ENCODE measurements around the gene ADAM8.
A peak's percentile ranks its signal among the peaks of the same experiment; 100 is the strongest.
"Not testable (repeated sequence)": the region's sequence is repeated elsewhere in the genome, so short reads cannot be mapped to it uniquely, and the experiment has no call there.

ADAM8 gene

DNA sequence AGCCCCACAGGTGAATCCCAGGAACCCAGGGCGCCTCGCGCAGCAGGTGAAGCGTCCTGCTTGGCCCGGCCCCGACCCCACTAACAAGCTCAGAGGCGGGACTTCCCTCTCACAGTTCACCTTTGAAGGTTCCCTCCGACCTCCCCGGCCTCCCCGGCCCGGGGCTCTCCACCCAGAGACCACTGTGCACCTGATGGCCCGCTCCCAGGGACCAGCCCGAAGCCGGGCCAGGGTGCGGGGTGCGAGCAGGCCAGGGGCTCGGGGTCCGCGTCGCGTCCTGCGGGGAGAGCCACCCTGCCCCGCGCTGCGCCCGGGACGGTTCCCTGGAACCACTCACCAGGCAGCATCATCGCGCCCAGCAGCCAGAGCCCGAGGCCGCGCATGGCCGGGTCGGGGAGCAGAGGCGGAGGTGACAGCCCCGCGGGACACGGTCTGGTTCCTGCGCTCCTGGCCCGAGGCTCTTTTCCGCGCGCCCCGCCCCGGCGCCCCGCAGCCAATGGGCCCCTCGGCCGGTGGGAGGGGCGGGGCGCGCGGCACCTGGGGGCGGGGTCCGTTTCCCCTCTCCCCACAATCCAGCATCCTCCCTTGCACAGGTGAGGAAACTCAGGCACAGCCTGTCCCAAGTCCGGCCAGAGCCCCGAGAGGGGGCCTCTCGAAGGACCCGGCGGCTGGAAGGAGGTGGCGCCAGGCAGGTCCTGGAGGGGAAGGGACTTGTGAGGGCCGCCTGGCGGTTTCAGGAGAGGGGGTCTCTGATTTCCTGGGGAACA, at the start of gene ADAM8:
Gene ADAM8 (minus strand): TSS at position 434 of the 767 bp plus-strand sequence. CDS start 51 bp downstream, at position 383.
- DNase-seq (ENCODE audit: low spot score) (no peak), FAIRE-seq (no peak)

DNA sequence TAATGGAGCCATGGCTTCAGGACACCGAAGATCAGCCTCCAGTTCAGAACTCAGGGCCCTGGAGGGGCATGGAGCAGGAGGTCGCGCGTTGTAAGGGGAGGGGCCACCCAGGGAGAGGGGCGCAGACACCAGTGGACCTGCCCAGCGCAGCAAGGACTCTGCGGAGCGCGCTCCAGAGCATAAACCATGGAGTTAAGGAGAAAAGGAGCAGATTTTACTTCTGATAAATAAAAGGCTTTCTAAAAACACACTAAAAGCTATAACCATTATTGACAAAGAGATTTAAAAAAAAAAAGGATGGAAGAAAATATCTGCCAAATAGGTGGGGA, 49.5 kb upstream of the ADAM8 start:
- no peak for DNase-seq (ENCODE audit: low spot score)
- no peak for FAIRE-seq

DNA sequence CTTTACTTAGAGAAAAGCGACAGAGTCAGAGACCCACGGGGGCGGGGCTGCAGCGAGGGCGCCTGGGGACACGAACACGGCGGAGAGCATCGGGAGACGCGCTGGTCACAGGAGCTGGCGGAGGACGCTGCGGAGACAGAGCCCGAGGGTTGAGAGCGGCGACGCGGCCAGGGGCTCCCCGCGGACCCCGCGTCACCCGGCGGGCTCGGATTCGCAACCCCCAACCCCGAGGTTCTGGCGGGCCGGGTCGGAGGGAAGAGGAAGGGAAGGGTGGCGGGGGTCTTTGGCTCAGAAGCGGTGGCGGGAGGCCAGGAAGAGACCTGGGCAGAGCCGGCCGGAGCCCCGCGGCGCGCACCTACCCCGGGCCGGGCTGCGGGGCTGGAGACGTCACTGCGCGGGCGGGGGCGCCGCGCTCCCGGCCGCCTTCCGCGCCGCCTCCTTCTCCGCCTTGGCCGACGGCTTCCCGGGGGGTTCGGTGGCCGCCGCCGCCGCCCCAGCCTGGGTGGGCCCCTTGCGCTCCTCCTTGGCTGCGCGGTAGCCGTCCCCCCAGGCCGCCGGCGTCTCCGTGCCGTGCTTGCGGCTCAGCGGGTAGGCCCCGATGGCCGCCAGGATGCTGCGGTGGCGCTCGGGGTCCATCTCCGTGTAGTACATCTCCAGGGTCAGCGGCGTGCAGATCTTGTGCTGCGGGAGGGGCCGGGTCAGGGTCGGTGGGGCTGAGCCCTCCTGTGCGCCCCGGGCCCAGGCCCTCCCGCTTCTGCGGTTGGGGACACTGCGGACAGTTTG, 49.0 kb upstream of the ADAM8 start:
- DNase-seq (ENCODE audit: low spot score): no peak
- FAIRE-seq: no peak

DNA sequence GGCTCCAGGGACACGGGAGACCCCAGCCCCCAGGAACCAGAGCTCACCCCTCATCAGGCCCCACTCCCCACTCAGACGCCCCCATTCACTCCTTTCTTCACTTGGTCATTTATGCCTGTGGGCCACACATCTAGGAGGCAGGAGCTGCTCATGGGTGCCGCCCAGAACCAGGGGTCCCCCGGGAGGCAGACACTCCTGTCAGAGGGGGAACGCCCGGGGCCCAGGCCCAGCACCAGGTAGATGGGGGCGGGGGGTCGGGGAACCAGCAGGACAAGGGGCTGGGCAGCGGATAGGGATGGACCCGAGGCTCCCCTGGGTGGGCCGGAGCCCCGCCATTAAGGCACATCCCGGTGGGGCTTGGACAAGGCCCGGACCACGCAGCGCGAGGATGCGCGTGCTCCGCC, 48.2 kb upstream of the ADAM8 start:
- DNase-seq (ENCODE audit: low spot score) (no peak), FAIRE-seq (no peak)

DNA sequence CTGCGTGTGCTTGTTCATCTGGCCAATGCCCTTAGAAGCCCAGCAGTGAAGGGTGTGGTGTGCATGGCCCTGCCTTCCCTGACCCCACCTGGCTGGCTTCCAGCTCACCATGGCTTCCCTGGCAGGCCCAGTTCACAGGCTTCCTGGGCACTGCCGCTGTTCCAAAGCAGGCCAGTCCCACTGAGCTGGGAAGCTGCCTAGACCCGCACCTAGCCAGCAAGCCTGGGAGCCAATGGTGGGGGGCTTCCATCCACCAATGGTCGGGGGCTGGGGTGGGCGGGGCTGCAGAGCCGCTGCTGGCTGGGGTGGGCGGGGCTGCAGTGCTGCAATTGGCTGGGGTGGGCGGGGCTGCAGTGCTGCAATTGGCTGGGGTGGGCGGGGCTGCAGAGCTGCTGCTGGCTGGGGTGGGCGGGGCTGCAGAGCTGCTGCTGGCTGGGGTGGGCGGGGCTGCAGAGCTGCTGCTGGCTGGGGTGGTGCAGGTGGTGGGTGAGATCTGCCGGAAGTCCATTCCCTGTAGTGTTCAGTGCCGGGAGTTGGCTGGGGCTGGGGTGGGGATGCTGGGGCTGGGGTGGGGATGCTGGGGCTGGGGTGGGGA, 47.6 kb upstream of the ADAM8 start:
- DNase-seq (ENCODE audit: low spot score) (no peak), FAIRE-seq (no peak)

DNA sequence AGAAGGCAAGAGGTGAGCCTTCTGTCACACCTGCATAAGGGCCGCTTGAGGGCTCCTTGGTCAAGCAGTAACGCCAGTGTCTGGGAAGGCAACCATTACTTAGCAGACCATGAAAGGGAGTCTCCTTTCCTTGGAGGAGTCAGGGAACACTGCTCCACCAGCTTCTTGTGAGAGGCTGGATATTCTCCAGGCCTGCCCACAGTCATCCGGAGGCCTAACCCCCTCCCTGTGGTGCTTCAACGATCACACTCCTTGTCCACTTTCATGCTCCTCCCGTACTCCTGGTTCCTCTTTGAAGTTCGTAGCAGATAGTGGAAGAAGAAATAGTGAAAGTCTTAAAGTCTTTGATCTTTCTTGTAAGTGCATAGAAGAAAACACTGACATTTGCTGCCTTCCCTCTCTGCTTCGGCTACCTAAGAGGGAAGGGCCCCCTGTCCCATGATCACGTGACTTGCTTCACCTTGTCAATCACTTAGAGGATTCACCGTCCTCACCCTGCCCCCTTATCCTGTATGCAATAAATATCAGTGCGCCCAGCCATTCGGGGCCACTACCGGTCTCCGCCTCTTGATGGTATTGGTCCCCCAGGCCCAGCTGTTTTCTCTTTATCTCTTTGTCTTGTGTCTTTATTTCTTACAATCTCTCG, 45.5 kb upstream of the ADAM8 start:
- FAIRE-seq; DNase-seq (ENCODE audit: low spot score): not testable (repeated sequence)

DNA sequence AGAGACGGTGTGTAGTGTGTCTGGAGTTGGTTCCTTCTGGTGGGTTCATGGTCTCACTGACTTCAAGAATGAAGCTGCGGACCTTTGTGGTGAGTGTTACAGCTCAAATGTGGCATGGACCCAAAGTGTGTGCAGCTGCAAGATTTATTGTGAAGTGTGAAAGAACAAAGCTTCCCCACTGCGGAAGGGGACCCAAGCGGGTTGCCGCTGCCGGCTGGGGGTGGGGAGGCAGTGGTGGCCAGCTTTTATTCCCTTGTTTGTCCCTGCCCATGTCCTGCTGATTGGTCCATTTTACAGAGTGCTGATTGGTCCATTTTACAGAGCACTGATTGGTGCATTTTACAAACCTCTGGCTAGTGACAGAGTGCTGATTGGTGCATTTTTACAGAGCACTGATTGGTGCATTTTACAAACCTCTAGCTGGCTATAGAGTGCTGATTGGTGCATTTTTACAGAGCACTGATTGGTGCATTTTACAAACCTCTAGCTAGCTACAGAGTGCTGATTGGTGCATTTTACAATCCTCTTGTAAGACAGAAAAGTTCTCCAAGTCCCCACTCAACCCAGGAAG, 44.3 kb upstream of the ADAM8 start:
- not testable (repeated sequence) for FAIRE-seq; DNase-seq (ENCODE audit: low spot score)

DNA sequence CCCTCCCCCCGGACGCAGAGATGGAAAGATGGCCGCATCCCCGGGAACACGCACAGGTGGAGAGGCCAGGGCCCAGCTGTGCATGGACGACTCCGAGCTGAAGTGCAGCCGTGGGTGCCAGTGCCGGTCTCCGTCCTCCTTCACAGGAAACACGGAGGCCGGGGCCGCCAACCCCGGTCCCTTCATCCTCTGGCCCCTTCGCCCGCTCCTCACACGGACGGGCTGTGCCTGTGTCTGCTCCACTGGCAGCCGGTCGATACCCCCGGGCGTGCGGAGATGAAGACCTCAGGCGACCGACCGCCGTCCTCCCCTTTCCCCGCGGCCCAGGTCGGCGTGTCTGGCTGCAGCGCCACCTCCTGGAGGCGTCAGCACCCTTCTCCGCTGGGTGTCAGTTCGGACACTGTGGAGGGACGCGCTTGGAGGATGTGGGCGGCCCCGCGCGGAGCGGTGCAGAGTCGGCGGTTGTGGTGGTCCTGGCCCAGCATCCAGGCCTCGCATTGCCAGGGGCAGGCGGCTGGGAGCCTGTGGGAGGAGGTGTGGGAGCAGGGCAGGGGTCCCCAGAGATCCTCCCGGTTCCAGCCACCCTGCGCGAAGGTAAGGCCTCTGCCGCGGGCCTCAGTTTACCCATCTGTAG, 41.9 kb upstream of the ADAM8 start:
- DNase-seq (ENCODE audit: low spot score) (peak; percentile 70), FAIRE-seq (no peak)

DNA sequence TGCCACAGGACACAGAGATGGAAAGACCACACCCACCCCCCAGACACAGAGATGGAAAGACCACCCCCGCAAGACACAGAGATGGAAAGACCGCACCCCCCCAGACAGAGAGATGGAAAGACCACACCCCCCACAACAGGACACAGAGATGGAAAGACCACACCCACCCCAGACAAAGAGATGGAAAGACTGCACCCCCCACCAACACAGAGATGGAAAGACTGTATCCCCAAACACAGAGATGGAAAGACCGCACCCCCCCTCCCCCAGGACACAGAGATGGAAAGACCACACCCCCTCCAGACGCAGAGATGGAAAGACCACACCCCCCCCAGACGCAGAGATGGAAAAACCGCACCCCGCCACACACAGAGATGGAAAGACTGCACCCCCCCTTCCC, 40.1 kb upstream of the ADAM8 start:
- FAIRE-seq (no peak), DNase-seq (ENCODE audit: low spot score) (no peak)

DNA sequence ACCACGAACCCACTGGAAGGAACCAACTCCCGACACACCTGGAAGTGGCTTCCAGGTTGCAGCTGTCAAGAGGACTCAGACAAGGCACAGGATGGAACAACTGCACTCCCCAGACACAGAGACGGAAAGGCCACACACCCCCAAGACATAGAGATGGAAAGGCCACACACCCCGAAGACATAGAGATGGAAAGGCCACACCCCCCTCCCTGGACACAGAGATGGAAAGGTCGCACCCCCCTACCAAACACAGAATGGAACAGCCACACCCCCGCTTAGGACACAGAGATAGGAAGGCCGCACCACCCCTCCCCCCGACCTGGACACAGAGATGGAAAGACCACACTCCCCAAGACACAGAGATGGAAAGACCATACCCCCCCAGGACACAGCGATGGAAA, 39.6 kb upstream of the ADAM8 start:
- DNase-seq (ENCODE audit: low spot score): no peak
- no peak for FAIRE-seq

DNA sequence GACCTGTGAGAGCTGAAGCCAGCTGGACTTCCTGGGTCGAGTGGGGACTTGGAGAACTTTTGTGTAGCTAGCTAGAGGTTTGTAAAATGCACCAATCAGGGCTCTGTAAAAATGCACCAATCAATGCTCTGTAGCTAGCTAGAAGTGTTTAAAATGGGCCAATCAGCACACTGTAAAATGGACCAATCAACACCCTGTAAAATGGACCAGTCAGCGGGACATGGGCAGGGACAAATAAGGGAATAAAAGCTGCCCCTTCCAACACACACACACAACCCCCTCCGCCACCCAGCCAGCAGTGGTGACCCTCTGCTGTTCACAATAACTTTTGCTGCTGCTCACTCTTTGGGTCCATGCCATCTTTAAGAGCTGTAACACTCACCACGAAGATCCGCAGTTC, 39.2 kb upstream of the ADAM8 start:
- no peak for FAIRE-seq

DNA sequence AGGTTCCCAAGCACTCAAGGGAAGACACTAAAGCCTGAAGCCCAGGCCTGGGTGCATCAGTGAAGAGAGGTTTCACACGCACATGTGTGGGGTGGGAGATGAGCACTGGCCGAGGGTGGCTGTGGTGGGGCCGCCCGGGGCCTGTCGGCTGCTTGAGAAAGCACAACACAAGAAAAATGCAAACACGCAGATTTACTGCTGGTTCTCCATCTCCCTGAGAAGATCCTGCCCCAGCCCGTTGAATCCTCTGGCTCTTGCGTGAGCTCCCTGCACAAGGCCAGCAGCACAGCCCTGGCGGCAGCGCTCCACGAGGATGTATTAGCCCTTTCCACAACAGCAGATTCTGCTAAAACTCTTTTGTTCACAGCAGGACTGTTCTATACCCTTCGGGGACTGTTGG, 38.2 kb upstream of the ADAM8 start:
- FAIRE-seq: no peak

More for the DNA sequence above, 39.2 kb upstream of the ADAM8 start:
- DNase-seq (ENCODE audit: low spot score): no peak

DNA sequence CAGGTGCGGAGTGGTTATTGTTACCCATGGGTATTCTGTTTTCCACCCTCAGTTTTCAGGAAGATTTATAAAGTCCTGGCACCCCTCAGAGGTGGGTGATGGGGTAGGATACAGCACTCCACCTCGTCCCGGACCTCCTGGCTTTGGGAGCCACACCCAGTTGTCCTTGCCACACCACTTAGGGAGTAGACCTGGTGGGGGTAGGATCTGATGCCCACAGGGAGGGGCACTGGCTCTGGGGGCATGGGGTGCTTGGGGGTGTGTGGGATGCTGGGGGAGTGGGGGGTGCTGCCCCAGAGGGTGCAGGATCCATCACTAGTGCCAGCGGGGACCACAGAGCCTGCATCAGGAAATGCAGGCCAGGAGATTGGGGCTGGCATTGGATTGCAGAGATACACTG, 36.5 kb upstream of the ADAM8 start:
- DNase-seq (ENCODE audit: low spot score): no peak
- no peak for FAIRE-seq

More for the DNA sequence above, 38.2 kb upstream of the ADAM8 start:
- DNase-seq (ENCODE audit: low spot score): no peak

DNA sequence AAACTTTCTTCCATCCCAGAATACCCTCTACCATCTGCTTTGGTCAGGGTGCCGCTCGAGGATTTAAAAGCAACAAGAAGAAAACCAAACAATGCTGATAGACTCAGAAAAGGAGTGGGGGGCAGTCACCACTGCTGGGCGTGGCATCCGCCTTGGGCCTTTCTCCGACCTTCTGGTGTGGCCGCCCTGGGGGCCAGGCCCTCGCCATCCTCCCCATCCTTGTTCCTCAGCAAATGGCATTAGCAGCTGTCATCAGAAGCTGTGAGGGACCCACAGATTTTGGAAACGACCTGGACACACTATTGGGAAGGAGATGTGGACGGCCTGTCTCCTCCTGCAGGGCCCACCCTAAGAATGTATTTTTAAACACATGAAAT, 36.1 kb upstream of the ADAM8 start:
- no peak for FAIRE-seq
- DNase-seq (ENCODE audit: low spot score): no peak

DNA sequence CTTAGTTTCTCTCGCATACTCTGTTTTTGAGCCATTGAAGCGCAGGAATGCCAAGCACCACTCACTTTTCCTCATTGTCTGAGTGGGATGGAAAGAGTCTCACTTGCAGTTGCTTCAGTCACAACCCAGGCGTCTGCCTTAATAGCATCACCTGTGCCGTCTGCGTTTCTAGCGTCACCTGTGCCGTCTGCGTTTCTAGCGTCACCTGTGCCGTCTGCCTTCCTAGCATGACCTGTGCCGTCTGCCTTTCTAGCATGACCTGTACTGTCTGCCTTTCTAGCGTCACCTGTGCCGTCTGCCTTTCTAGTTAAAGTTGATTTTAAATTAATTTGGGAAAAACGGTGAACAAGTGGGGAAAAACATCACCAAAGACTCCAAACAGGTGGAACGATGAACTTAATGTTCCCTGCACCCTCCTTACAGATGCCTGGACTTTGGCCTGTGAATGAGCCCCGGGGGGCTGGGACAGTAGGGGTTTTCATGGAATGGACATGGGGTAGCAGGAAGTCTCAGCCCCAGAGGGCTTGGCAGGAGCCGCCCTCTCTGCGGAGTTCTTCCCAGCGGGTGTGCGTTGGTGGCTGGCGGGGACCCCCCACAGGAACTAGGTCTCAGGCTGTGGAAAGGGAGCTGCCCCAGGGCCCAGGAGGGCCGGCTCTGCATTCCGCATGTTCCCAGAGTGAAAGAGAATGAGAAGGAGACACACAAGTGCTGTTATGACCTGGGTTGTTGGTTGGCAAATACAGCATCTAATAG, 35.5 kb upstream of the ADAM8 start:
- FAIRE-seq: no peak
- DNase-seq (ENCODE audit: low spot score): no peak

DNA sequence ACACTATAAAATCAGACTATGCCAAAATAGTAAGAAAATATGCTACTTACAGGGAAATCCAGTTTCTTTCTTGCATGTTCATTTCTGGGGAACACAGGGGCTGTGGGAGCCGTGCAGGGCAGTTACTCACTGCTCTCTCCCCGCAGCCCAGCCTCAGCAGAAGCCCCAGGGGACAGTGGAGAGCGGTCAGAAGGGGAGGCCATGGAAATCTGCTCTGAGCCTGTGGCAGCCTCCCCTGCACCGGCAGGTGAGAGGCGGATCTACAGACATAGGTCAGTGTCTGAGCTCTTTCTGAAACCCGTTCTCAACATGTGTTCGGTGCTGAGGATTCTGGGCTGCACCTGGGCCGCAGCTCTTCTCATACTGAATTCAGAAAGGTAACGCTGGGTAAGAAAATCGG, 34.9 kb upstream of the ADAM8 start:
- FAIRE-seq (no peak), DNase-seq (ENCODE audit: low spot score) (no peak)

DNA sequence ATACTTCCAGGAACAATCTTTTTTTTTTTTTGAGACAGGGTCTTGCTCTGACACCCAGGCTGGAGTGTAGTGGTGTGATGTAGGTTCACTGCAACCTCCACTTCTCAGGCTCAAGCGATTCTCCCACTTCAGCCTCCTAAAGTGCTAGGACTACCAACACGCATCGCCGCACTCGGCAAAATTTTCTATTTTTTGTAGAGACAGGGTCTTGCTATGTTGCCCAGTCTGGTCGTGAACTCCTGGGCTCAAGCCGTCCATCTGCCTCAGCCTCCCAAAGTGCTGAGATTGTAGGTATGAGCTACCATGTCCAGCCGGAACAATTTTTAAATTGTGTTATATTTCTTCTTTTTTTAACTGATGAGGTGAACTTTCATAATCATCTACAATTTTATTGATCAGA, 34.1 kb upstream of the ADAM8 start:
- DNase-seq (ENCODE audit: low spot score) (no peak), FAIRE-seq (no peak)

DNA sequence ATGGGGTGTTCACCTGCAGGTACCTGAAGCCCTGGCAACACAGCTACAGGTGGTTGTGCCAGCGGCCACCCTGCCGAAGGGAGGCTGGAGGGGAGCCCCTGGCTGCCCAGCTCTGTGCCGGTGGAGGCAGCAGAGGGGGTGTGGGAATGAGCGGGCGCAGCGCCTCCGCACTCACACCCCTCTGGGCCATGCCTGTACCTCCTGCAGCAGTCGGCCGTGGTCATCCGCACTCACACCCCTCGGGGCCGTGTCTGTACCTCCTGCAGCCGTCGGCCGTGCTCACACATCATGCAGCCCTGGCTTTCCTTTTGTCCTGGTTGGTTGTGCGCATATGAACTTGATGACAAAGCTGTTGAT, 33.7 kb upstream of the ADAM8 start:
- FAIRE-seq: no peak

DNA sequence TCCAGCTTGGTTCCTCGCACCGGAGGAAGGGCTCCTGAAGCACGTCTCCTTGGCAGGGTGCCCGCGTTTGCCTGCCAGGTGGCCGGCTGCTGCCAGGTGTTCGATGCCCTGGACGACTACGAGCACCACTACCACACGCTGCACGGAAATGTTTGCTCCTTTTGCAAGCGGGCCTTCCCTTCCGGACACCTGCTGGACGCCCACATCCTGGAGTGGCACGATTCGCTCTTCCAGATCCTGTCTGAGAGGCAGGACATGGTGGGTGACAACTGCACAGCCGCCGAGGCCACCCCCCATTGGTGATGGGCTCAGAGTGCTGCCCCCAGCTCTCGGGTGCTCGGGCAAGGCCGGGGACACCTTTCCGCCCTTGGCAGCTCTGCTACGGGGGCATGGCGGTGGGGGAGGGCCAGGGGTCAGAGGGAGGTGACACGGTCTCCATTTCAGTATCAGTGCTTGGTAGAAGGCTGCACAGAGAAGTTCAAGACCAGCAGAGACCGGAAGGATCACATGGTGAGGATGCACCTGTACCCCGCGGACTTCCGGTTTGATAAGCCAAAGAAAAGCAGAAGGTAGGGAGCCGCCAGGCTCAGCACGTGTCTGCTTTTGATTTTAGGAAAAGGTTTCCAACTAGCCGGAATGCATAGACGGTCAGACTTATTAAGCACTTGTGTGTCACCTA, 33.2 kb upstream of the ADAM8 start:
- DNase-seq (ENCODE audit: low spot score) (no peak), FAIRE-seq (no peak)

More for the DNA sequence above, 33.7 kb upstream of the ADAM8 start:
- DNase-seq (ENCODE audit: low spot score): no peak
